Endothelial cell of umbilical vein (primary cell): ENCODE results near the gene MS4A12.
"Not testable (repeated sequence)": the region's sequence is repeated elsewhere in the genome, so short reads cannot be mapped to it uniquely, and the experiment has no call there.

Experiments
- EZH2 ChIP-seq: IDR thresholded peaks from 2 replicates; pipeline ENCODE4 v1.6.1; 2012; ENCODE audit warnings: borderline replicate concordance, low read depth, mild to moderate bottlenecking, moderate library complexity, low read length, inconsistent platforms; ENCODE audit not compliant: severe bottlenecking
- POLR2A ChIP-seq: IDR thresholded peaks from 2 replicates; pipeline ENCODE4 v1.6.1; 2012; ENCODE audit warnings: low read depth, mild to moderate bottlenecking, control low read depth, low read length
- POLR2AphosphoS5 ChIP-seq: IDR thresholded peaks from 2 replicates; pipeline ENCODE4 v1.6.1; 2012; ENCODE audit warnings: low read depth, mild to moderate bottlenecking, control low read depth, low read length, moderate library complexity; ENCODE audit not compliant: insufficient read depth
- TF ChIP-seq, protein P1 (sequence below), 2 donors: IDR thresholded peaks; 1 replicate in 1 of 2; 2 replicates in 1 of 2; pipeline ENCODE4 v1.5.1; 2011; ENCODE audit warnings: low read length in 2 of 2, mild to moderate bottlenecking in 2 of 2, moderate library complexity in 2 of 2, control low read depth in 1 of 2, inconsistent platforms in 1 of 2, low read depth in 1 of 2; ENCODE audit not compliant: insufficient read depth in 1 of 2; ENCODE audit errors: extremely low read depth in 1 of 2

DNA sequence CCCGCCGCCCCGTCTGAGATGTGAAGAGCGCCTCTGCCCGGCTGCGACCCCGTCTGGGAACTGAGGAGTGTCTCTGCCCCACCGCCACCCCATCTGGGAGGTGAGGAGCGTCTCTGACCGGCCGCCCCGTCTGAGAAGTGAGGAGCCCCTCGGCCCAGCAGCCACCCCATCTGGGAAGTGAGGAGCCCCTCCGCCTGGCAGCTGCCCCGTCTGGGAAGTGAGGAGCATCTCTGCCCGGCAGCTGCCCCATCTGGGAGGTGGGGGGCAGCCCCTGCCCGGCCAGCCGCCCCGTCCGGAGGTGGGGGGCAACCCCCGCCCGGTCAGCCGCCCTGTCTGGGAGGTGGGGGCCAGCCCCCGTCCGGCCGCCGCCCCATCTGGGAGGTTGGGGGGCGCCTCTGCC lies 17.6 kb downstream of the MS4A12 start:
- TF ChIP-seq, protein P1, sequence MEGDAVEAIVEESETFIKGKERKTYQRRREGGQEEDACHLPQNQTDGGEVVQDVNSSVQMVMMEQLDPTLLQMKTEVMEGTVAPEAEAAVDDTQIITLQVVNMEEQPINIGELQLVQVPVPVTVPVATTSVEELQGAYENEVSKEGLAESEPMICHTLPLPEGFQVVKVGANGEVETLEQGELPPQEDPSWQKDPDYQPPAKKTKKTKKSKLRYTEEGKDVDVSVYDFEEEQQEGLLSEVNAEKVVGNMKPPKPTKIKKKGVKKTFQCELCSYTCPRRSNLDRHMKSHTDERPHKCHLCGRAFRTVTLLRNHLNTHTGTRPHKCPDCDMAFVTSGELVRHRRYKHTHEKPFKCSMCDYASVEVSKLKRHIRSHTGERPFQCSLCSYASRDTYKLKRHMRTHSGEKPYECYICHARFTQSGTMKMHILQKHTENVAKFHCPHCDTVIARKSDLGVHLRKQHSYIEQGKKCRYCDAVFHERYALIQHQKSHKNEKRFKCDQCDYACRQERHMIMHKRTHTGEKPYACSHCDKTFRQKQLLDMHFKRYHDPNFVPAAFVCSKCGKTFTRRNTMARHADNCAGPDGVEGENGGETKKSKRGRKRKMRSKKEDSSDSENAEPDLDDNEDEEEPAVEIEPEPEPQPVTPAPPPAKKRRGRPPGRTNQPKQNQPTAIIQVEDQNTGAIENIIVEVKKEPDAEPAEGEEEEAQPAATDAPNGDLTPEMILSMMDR (IDR thresholded peaks at IDR 0.05; ENCODE audit: extremely low read depth in 1 of 2, insufficient read depth in 1 of 2, low read depth in 1 of 2, low read length in 2 of 2), result not testable (repeated sequence)
- not testable (repeated sequence) for TF ChIP-seq POLR2A, EZH2, POLR2AphosphoS5
